Parathyroid adenoma (tissue), 2 donors: Measurements from ENCODE around the gene CCSER1.

Source experiments
- H2AFZ ChIP-seq: fragments of 300-600 bp; sonication (generic); one replicate; pipeline ENCODE4 v1.7.0; 2017; ENCODE audit warnings: antibody characterized with exemption, mild to moderate bottlenecking
- H3K27ac ChIP-seq: fragments of 300-600 bp; sonication (generic); one replicate; pipeline ENCODE4 v1.7.0; 2017
- H3K27me3 ChIP-seq: fragments of 300-600 bp; sonication (generic); one replicate; pipeline ENCODE4 v1.7.0; 2017; ENCODE audit warnings: low read length; ENCODE audit not compliant: control insufficient read depth, insufficient read depth
- H3K36me3 ChIP-seq: fragments of 300-600 bp; sonication (generic); one replicate; pipeline ENCODE4 v1.7.0; 2017; ENCODE audit warnings: low read length; ENCODE audit not compliant: control insufficient read depth, insufficient read depth
- H3K4me1 ChIP-seq: fragments of 300-600 bp; sonication (generic); one replicate; pipeline ENCODE4 v1.7.0; 2017; ENCODE audit warnings: control low read depth
- H3K4me2 ChIP-seq: fragments of 300-600 bp; sonication (generic); one replicate; pipeline ENCODE4 v1.7.0; 2017; ENCODE audit warnings: low read length
- H3K4me3 ChIP-seq: fragments of 300-600 bp; sonication (generic); one replicate; pipeline ENCODE4 v1.7.0; 2017; ENCODE audit warnings: low read depth, low read length
- H3K79me2 ChIP-seq: fragments of 300-600 bp; sonication (generic); one replicate; pipeline ENCODE4 v1.7.0; 2017; ENCODE audit warnings: control low read depth
- H3K9ac ChIP-seq: fragments of 300-600 bp; sonication (generic); one replicate; pipeline ENCODE4 v1.7.0; 2017; ENCODE audit warnings: mild to moderate bottlenecking
- H3K9me3 ChIP-seq: fragments of 300-600 bp; sonication (generic); one replicate; pipeline ENCODE4 v1.7.0; 2017; ENCODE audit warnings: low read length; ENCODE audit not compliant: control insufficient read depth
- CTCF ChIP-seq: fragments of 300-600 bp; sonication (generic); IDR thresholded peaks from one replicate; pipeline ENCODE4 v1.7.0; 2017; ENCODE audit warnings: antibody characterized with exemption, mild to moderate bottlenecking
- donor health status: primary hyperparathyroidism.

CCSER1 gene

GRCh38 chr4:90602726-90603125, 475.5 kb downstream of the CCSER1 start:
- Histone ChIP-seq H3K79me2 (no peaks in the 10 kb centered on the region), H3K9me3 (no peaks in the 10 kb centered on the region), H3K4me1 (no peaks in the 10 kb centered on the region), H3K36me3 (no peaks in the 10 kb centered on the region), H3K27ac (no peak overlapping the region), H3K4me3 (no peak overlapping the region), H3K27me3 (no peaks in the 10 kb centered on the region), H3K9ac (no peak overlapping the region), H3K4me2 (no peak overlapping the region), H2AFZ (no peak overlapping the region)
- no peak for TF ChIP-seq CTCF

- no peaks in the 10 kb centered on the region for H3K79me2 ChIP-seq
- no peaks in the 10 kb centered on the region for H3K4me1 ChIP-seq
- H3K4me3 ChIP-seq = no peak overlapping the region
- no peak overlapping the region for H3K4me2 ChIP-seq
- no peak overlapping the region for H3K9ac ChIP-seq
- no peaks in the 10 kb centered on the region for H3K27me3 ChIP-seq
- no peaks in the 10 kb centered on the region for H3K9me3 ChIP-seq
- H2AFZ ChIP-seq = no peak overlapping the region
- H3K27ac ChIP-seq = no peak overlapping the region
- no peaks in the 10 kb centered on the region for H3K36me3 ChIP-seq
- no peak for TF ChIP-seq CTCF
Observed at GRCh38 chr4:90603540-90603939, 476.3 kb downstream of the CCSER1 start.

GRCh38 chr4:90606781-90607180, 479.6 kb downstream of the CCSER1 start:
- H3K79me2 ChIP-seq = no peaks in the 10 kb centered on the region
- H3K4me2 ChIP-seq = no peak overlapping the region
- no peak overlapping the region for H2AFZ ChIP-seq
- H3K27me3 ChIP-seq = no peaks in the 10 kb centered on the region
- no peak overlapping the region for H3K27ac ChIP-seq
- no peak overlapping the region for H3K4me3 ChIP-seq
- H3K4me1 ChIP-seq = no peaks in the 10 kb centered on the region
- no peak for TF ChIP-seq CTCF
- no peaks in the 10 kb centered on the region for H3K9me3 ChIP-seq
- H3K9ac ChIP-seq = no peak overlapping the region
- no peaks in the 10 kb centered on the region for H3K36me3 ChIP-seq

DNA sequence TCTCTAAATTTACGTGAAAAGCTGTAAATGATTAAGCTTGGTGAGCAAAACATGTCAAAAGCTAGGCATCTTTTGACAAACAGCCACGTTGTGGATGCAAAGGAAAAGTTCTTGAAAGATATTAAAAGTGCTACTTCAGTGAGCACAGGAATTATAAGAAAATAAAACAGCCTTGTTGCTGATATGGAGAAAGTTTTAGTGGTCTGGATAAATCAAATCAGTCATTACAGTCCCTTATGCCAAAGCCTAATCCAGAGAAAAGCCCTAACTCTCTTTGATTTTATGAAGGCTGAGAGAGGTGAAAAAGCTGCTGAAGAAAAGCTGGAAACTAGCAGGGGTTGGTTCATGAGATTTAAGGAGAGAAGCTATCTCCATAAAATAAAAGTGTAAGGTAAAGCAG, 487.2 kb downstream of the CCSER1 start:
- H3K4me2 ChIP-seq = no peak overlapping the region
- H3K9ac ChIP-seq = no peak overlapping the region
- H3K79me2 ChIP-seq = no peaks in the 10 kb centered on the region
- no peak overlapping the region for H2AFZ ChIP-seq
- TF ChIP-seq CTCF = no peak
- H3K4me1 ChIP-seq = no peaks in the 10 kb centered on the region
- no peaks in the 10 kb centered on the region for H3K36me3 ChIP-seq
- no peak overlapping the region for H3K27ac ChIP-seq
- H3K9me3 ChIP-seq = no peaks in the 10 kb centered on the region
- no peaks in the 10 kb centered on the region for H3K27me3 ChIP-seq
- no peak overlapping the region for H3K4me3 ChIP-seq

GRCh38 chr4:90621080-90621479, 493.9 kb downstream of the CCSER1 start:
- Histone ChIP-seq H3K27ac (no peak overlapping the region), H3K79me2 (no peaks in the 10 kb centered on the region), H3K4me3 (no peak overlapping the region), H3K4me1 (no peaks in the 10 kb centered on the region), H2AFZ (no peak overlapping the region), H3K27me3 (no peaks in the 10 kb centered on the region), H3K9ac (no peak overlapping the region), H3K9me3 (no peaks in the 10 kb centered on the region), H3K4me2 (no peak overlapping the region), H3K36me3 (no peaks in the 10 kb centered on the region)
- no peak for TF ChIP-seq CTCF
